ENCODE measurements around the gene PAQR9.

PAQR9 gene

DNA sequence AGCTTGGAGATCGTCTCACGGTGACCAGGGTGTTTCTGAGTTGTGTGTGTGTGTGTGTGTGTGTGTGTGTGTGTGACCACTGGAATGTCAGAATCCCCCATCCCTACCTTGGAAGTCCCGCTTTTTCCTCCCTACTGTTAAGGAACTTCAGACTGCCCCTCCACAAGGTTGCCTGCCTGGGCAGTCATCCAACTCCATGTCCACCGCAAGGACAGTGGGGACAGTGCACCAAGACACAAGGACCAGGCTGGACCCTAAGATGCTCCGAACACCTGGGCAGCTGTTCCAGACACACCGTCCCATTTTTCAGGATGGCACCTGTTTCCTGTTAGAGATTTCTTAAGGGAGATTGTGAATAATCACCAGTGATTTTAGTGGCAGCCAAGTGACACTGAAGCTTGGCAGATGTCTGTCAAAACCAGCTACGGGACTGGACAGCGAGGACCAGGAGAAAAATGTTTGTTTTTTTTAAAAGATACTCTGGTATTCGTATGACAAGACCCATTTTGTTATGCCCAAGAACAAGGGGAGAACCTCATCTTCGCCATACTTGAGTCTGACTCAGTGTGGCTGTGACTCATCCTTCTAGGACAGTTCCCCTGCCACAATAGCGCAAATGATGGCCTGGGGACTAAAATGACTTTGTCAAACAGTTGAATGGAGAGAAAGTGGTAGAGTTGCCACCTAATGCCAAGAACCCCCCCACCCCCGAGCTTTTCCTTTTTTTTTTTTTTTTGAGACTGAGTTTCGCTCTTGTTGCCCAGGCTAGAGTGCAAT, 15.5 kb downstream of the PAQR9 start:
- no peak for DNase-seq

DNA sequence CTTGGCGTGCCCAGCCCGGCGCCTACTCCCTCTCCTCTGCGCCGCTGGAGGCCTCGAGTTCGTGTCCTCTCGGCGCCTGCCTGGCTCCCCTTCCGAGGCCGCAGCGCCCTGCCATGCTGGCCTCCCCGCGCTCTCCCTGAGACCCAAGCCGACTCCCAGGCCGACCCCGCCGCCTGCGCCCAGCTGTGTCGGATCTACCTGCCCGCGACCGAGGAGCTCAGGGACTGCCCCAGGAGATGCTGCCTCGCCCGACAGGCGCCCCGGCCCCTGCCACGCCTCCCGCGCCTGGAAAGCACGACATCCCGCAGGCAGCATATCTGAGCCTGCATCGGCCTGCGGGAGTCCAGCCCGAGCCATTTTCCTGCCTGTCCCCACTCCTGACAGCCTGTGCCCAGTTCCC, 16.1 kb downstream of the PAQR9 start:
- no peak for DNase-seq

DNA sequence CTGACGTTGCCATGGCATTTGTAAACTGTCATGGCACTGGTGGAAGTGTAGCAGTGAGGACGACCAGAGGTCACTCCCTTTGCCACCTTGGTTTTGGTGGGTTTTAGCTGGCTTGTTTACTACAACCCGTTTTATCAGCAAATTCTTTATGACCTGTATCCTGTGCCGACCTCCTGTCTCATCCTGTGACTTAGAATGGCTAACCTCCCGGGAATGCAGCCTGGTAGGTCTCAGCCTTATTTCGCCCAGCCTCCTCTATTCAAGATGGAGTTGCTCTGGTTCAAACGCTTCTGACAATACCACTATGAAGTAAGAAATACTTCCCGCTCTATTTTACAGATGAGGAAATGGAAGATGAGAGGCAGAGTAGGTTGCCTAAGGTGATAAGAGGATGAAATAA, 16.6 kb downstream of the PAQR9 start:
- DNase-seq = no peak

DNA sequence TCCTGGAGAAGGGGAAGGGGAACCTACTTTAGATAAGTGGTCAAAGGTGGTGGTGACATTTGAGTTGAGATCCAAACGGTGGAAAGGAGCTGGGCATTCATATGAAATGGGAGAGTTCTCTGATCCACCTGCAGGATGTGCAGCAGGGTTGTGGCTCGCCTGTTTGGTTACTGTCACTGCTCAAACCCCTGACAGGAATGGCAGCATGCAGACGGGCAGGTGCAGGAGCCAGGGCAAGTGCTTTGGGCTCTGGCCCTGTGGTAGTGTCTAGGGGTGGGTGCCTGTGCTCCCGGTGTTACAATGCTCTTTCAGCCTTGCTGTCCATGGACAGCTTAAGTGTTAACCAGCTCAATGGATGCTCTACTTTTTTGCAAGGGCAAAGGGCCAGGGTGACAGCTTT, 18.5 kb downstream of the PAQR9 start:
- DNase-seq = no peak

DNA sequence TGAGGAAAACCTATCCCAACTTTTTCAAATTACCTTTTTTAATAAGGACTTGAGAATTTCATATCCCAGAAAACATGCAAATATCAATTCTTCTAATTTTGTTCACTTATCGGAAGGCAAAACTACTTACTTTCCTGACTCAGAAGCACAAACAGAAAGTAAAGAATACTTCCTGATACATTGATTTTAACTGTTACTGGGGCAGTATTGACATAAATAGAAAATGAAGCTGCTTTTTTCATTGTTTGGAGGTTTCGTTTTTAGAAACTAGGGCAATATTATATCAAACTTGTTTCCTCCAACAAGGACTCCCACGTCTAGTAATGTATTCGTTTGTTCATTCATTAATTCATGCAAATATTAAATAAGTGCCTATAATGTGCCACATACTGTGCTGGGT, 19.1 kb downstream of the PAQR9 start:
- no peak for DNase-seq

DNA sequence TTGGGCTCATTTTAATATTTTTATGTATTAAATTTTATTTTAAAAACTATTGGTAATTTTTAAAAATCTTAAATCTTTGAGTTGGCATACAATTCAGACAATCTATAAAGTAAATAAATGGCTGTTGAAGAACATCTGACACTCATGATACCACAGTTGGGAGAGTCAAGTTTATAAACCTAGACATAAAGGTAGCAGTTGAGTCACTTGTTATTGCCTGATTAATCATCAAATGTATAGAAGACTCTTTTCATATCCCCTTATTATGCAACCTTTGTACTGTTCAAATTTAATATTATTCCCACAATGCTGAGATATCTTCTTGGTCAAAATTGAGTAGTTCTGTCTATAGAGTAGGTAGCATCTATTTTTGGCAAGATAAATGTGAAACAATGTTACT, 19.6 kb downstream of the PAQR9 start:
- no peak for DNase-seq

DNA sequence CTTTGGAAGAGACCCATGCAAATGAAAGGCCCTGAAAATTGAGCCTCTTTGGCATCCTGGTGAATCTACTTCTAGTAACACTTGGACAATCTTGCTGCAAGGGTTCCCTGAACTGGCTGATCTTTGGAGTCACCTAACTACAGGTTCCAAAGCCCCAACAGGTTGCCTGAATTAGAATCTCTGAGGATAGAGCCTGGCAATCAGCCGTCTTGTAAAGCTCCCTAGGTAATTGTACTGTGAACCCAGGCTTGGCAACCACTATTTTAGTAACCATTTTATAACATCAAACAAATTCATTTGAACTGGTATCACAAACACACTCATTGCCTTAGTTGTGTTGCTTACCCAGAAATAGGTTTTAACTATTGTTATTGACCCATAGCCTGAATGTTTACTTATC, 20.1 kb downstream of the PAQR9 start:
- DNase-seq = no peak

DNA sequence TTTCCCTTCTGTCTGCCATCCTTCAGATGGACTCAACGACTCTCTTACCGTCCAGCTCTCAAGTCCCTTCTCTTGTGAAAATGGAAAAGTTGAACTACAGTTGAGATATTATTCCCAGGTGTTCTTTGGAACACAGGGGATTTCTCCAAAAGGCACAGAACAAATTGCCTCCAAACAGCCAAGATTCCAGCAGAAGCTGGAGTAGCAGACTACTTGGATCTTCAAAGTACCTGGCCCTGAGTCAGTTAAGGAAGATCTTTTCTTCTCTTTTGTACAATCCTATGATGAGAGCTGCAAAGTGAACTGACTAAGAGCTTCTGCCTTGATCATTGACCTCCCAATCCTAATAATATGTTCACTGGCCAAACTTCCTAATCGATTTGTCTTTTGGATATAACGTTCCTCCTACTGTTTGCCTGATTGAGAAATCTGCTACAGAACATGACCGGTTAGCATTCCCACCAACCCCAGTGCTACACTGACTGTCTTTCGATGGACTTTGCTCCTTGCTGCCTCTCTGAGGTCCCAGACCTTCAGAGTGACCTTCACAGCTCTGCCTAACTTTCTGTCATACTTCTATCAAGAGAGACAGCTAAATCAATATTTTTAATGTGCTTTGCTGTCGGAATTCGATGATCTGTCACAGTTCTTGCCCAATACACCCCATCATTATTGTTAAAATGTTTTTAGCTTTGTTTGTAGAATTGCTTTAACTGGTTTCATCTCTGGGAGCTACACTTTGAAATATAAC, 21.9 kb downstream of the PAQR9 start:
- no peak for DNase-seq

DNA sequence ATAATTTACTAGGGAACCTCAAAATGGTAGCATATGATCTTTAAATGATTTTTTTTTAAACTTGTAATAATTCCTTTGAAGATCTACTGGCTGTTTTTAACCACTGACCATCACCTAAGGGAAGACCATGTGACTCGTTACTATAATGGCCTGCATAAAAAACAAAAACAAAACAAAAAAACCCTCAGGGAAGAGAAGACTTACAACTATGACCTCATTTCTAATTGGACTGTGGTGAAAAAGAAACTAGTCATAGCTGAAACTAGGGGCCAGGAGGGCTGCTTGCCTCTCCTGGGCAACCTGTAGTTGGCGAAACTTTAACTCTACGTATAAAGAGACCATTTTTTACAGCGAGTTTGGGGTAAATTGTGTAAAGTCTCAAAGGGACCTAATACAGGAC, 23.0 kb downstream of the PAQR9 start:
- DNase-seq = no peak

DNA sequence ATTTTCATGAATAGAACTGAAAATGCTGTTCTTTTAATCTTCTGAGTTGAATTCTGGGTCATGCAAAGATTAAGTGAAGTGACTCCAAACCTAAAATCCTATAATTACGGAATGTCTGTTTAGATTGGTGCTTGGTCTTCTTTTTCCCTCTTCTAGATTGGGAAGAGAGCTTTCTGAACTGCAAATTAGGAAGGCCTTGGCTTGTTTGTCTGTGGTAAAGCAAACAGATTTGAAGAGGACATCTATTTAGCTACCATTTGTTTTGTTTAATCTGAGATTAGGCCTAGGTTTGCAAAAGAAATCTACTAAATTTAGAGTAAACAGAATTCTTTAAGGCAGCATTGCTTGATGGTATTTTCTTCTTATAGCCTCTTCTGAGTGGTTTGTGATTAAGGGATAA, 23.5 kb downstream of the PAQR9 start:
- DNase-seq = no peak

DNA sequence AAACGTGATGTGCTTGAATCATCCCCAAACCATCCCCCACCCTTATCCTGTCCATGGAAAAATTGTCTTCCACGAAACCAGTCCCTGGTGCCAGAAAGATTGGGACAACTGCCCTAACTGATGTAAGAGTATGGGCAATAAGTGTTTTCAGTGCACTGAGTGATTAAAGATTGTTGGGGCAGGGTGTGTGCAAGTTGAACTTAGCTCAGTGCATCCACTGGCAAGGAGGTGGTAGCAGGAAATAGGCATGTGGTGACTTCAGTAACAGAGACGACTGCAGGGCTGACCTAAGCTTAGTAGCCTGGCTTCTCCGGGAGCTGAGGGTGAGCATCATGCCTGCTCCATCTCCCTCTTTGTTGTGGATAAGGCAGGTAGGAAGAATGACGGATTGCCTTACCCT, 27.5 kb downstream of the PAQR9 start:
- DNase-seq = no peak

DNA sequence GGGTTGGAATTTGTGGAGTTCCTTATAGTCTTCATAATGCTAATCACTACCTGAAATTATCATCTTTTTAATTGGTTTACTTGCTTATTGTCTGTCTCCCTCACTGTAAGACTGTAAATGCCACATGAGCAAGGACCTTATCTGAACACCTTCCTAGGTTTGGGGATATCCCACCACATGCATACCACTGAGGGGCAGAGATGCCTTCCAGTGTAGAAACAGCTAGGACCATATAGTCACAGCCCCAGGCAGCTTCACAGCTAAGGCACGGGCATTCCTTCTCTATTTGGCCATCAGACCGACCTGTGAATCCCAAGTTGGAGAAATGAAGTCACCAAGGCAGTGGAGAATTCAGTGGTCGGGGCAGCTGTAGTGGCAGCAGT, 28.6 kb downstream of the PAQR9 start:
- no peak for DNase-seq

DNA sequence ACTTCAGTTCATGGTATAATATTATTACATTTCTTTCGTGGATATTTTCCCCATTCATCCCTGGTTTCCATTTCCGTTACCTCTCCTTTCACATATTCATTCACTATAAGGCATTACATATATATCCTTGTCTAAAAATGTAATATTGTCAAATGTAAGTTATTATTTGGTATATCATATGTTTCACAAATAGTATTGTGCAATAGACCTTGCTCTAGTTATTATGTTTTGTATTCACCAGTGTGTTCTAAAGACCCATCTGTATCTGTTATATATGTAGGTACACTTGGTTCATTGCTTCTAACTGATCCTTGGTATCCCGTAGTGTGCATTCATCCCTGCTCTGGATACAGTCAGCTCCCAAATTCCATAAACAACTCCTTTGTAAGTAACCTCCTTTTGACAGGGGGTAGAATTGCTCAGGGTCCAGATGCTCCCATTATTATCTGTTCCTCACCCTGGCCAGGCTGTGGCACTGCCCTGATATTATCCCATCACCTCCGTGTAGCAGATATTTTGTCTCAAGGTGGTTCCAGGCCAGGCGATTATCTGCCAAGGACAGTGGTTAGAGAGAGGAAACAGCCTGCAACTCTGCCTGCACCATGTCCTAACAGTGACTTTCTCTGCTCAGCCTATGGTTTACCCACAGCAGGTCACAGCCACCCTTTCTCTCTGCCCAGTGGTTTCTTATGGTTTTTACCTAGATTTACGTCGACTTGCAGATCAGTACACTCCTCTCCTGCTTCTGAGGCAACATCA, 29.2 kb downstream of the PAQR9 start:
- DNase-seq = no peak

DNA sequence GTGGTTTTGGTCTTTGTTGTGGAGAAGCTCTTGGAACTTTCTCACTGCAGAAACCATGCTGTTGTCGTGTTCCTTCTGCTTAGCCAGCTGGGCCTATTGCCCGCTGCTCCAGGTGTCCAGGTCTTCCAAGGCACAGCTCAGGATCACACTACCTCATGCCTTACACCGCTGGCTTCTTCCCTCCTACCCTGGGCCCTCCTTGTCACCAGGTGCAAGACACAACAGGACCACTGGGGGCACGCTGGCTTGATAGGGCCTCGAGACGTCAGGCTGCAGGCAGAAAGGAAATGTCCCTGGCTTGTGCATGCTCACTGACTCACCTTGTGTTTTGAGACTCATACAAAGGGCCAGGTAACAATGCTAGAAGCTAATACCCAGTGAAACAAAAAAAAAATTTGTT, 32.3 kb downstream of the PAQR9 start:
- no peak for DNase-seq

DNA sequence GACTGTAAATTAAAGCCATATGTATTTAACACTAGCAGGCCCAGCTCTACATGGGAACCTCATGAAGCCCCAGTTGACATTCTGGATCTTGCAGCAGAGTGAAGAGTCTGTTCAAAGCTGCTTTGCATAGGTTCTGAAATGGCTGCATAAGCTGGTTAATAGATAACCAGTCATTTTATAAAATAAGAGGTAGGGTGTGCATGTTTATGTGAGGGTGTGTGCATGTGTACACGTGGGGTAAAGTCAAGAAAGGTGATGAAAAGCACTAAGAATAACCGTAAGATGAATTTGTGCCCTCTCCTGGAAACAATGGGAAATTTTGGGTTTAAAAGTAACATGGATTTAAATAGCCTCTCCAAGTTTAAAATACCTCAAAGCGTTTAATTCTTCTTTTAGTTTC, 33.0 kb downstream of the PAQR9 start:
- DNase-seq = no peak

DNA sequence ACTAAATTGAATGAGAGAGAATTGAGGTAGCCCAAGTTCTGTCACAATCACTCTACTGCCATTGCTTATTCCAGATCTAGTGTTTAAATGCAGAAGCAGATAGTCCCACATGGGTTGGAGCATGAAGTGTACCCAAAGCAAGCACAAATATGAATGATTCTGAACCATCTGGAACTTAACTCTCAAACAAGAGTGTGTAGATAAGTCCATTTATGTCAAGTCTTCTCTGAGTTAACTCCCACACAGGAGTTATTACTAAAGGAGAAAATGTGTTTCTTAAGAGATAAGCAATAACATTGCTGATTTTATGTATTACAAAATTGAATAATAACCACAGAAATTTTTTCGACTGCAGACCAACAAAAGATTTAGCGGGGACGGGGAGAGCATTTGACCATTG, 33.6 kb downstream of the PAQR9 start:
- no peak for DNase-seq

DNA sequence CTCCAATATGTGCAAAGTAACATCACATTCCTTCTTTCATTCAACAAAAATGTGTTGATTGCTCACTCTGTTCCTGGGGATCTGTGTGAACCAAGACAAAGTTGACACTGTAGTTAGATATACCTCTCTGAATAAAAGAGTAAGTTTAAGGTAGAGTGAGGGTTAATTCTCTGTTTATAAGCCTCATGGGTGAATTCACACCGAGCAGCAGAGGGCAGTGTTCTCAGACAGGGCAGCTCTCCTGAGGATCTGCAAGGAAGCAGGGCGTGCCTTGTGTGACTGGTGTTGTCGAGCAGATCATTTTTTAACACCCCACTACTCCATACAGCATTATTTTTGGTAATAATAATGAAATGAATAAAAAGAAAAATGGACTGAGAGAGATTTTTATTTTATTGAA, 34.4 kb downstream of the PAQR9 start:
- peak; percentile 0 for DNase-seq

DNA sequence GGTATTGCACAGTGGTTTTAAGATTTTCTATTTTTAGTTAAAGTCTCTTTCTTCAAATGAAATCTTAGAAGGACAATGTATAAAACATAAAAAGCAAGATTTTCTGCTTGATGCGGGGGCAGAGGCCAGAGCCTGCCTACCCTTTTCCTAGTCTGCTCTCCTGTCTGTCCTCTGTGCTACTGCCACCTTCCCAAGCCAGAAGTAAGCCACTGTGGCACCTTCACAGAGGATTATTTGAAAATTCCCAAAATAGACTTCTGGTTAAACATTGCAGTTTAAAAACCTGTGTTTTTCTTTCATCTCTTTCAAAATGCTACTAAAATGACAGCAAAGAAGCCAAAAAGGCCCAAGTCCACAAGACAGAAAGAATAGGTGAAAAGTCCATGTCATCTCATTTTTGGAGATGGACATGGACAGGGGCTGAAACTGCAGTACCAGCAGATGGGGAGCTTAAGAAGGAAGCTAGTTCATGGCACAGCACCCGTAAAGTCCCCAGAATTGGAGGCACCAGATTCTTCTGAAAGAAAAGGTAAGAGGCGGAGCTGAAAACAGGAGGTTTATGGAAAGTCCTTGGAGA, 37.0 kb downstream of the PAQR9 start:
- no peak for DNase-seq

DNA sequence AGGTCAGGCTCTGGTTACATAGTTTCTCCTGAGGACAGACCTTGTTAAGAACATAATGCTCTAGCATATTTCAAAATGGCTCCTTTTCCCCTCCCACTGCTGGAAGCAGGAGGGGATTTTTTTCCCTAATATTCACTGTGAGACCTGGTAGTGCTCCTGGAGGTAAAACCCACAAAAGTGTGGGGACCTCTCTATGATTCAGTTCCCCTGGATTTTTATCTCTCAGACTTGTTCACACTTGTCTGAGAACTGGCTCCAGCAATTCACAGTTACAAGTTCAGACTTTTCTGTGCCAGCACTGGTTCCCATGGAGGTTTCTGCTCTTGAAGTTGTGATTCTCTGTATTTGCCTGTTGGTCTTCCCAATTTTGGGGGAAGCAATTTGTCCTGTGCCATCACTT, 38.3 kb downstream of the PAQR9 start:
- no peak for DNase-seq

DNA sequence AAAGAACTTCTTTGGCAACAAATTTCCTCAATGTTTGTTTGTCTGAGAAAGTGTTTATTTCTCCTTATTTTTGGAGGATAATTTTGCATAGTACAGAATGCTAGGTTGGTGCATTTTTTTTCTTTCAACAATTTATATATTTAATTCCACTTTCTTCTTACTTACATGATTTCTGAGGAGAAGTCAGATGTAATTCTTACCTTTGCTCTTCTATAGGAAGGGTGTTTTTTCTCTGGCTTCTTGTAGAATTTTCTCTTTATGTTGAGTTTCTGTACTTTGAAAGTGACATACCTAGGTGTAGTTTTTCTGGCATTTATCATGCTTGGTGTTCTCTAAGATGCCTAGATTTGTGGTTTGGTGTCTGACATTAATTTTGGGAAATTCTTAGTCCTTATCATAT, 39.8 kb downstream of the PAQR9 start:
- no peak for DNase-seq

DNA sequence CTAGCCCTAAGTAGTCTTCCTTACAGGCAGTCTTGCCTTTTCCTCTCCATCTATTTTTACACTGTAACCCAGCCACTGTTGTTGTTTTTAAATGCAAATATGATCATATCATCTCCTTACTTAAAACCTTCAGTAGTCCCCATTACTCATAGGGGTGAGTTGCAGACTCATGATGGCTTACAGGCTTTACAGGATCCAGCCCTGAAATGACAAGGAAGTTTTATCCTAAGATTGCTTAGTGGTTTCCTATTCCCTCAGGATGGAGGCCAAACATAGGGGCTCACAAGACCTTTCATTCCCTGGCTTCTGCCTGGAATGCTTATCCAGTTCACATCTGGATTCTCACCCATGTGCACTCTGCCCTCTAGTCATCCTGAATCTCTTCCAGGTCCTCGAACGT, 46.9 kb downstream of the PAQR9 start:
- no peak for DNase-seq

DNA sequence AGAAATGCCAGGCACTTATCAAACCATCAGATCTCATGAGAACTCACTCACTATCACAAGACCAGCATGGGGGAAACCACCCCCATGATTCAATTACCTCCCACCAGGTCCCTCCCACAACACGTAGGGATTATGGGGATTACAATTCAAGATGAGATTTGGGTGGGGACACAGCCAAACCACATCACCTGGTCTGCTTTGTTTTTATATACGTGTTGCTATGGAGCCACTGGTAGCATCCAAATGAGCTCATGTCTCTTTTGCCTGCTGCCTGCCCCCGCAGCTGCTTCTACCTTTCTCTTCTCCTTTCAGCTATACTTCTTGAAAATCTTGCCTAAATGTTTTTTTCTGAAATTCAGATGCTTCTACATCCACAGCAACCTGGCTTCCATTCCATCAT, 47.8 kb downstream of the PAQR9 start:
- DNase-seq = no peak

DNA sequence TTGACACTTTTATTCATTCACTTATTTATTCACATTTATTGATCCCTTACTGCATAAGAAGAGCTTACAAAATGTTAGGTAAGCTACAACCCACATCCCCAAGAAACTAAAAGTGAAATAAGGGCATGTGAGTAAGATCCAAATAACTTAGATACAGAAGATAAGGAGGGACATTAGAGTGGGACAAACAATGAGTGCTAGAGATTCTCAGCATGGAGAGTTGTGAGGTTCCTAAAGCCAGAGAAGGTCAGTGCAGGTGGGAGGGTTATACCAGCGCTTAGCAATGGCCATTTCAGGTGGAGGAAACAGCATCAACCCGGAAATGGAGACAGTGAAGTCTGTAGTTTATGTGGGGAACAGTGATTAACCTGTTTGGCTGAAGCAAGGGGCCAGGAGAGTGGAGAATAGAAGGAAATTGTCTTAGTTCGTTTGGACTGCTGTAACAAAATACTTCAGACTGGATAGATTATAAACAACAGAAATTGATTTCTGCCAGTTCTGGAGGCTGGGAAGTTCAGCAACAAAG, 49.1 kb downstream of the PAQR9 start:
- no peak for DNase-seq
